SK-N-SH (cell line): ENCODE results near the gene CRYBA2. TPM values are rescaled to one million over a fixed set of nuclear protein-coding genes. Genes with fewer than 3 reads are reported as not detected.

Experiments
- CTCF ChIA-PET: fragments of 300-600, 350-600 bp; formaldehyde crosslinking; extraction: SDS; loops from one replicate; lab custom pipeline; 2021; lab: Yijun Ruan, JAX
- POLR2A ChIA-PET: fragments of 350-600 bp; sonication (Branson Sonifier 250); formaldehyde crosslinking; extraction: SDS; loops from one replicate; lab custom pipeline; 2020; ENCODE audit warnings: antibody characterized with exemption, inconsistent platforms; lab: Yijun Ruan, JAX
- DNase-seq: peaks from one replicate; pipeline ENCODE4 v3.0.0; 2012
- H2AFZ ChIP-seq: fragments of 200-600 bp; sonication (generic); 2 replicates; pipeline ENCODE4 v1.8.1; 2016; ENCODE audit warnings: antibody characterized with exemption, mild to moderate bottlenecking, low read depth
- H3F3A ChIP-seq: fragments of 200-600 bp; sonication (generic); replicated peaks from 2 replicates; pipeline ENCODE3; 2016; ENCODE audit warnings: antibody characterized with exemption, mild to moderate bottlenecking; ENCODE audit not compliant: insufficient read depth
- H3K27ac ChIP-seq, 2 experiments: fragments of 200-500 bp in 1 of 2; fragments of 200-600 bp in 1 of 2; sonication (Bioruptor generic) in 1 of 2; sonication (generic), shearing (Covaris generic) in 1 of 2; 2 replicates each; pipeline versions ENCODE4 v1.5.1 to v1.6.1; 2014 to 2016; ENCODE audit warnings: low read depth in 2 of 2, inconsistent platforms in 1 of 2, low read length in 1 of 2, mild to moderate bottlenecking in 1 of 2, mixed read lengths in 1 of 2
- H3K27me3 ChIP-seq: fragments of 200-600 bp; sonication (generic), shearing (Covaris generic); 2 replicates; pipeline ENCODE4 v1.6.1; 2016; ENCODE audit warnings: mixed run types; ENCODE audit not compliant: insufficient read depth
- H3K36me3 ChIP-seq, 2 experiments: fragments of 200-500 bp in 1 of 2; fragments of 200-600 bp in 1 of 2; sonication (Bioruptor generic) in 1 of 2; sonication (generic) in 1 of 2; replicated peaks in 1 of 2; 2 replicates each; pipeline versions ENCODE3 to v1.5.1; 2014 to 2016; ENCODE audit warnings: low read length in 1 of 2, mild to moderate bottlenecking in 1 of 2; ENCODE audit not compliant: insufficient read depth in 2 of 2, control insufficient read depth in 1 of 2
- H3K4me1 ChIP-seq, 2 experiments: fragments of 200-500 bp in 1 of 2; fragments of 200-600 bp in 1 of 2; sonication (Bioruptor generic) in 1 of 2; sonication (generic), shearing (Covaris generic) in 1 of 2; 2 replicates each; pipeline versions ENCODE4 v1.5.1 to v1.6.1; 2014 to 2016; ENCODE audit warnings: low read depth in 1 of 2, low read length in 1 of 2, mixed run types in 1 of 2; ENCODE audit not compliant: insufficient read depth in 2 of 2, control insufficient read depth in 1 of 2
- H3K4me2 ChIP-seq: fragments of 200-600 bp; sonication (generic), shearing (Covaris generic); 2 replicates; pipeline ENCODE4 v1.6.1; 2017; ENCODE audit warnings: mixed run types
- H3K4me3 ChIP-seq, 2 experiments: fragments of 200-500 bp in 1 of 2; fragments of 200-600 bp in 1 of 2; sonication (Bioruptor generic) in 1 of 2; sonication (generic), shearing (Covaris generic) in 1 of 2; 2 replicates each; pipeline versions ENCODE4 v1.5.1 to v1.8.1; 2014 to 2016; ENCODE audit warnings: low read depth in 2 of 2, inconsistent platforms in 1 of 2, low read length in 1 of 2, mild to moderate bottlenecking in 1 of 2, mixed read lengths in 1 of 2, moderate library complexity in 1 of 2
- H3K79me2 ChIP-seq: fragments of 200-600 bp; sonication (generic); 2 replicates; pipeline ENCODE4 v1.8.1; 2017; ENCODE audit warnings: mild to moderate bottlenecking; ENCODE audit not compliant: insufficient read depth
- H3K9ac ChIP-seq: fragments of 200-600 bp; sonication (generic); 2 replicates; pipeline ENCODE4 v1.6.1; 2017; ENCODE audit warnings: mixed run types
- H3K9me2 ChIP-seq: fragments of 200-600 bp; sonication (generic); 2 replicates; pipeline ENCODE4 v1.6.1; 2017; ENCODE audit warnings: mixed run types
- H3K9me3 ChIP-seq: fragments of 200-600 bp; sonication (generic); 2 replicates; pipeline ENCODE4 v1.6.1; 2017; ENCODE audit warnings: mixed run types, mild to moderate bottlenecking, moderate library complexity
- H4K20me1 ChIP-seq: fragments of 200-600 bp; sonication (generic); 2 replicates; pipeline ENCODE4 v1.6.1; 2017; ENCODE audit warnings: mild to moderate bottlenecking, mixed run types; ENCODE audit not compliant: insufficient read depth
- CHD2 ChIP-seq: fragments of 150-350 bp; IDR thresholded peaks from 2 replicates; pipeline ENCODE4 v1.6.1; 2018; ENCODE audit warnings: low read length; ENCODE audit not compliant: partially characterized antibody
- ELF1 ChIP-seq: IDR thresholded peaks from 2 replicates; pipeline ENCODE4 v1.4.0; 2012
- FOSL2 ChIP-seq: IDR thresholded peaks from 2 replicates; pipeline ENCODE4 v1.4.0; 2012; ENCODE audit warnings: low read depth, mild to moderate bottlenecking, moderate library complexity, borderline replicate concordance
- FOXM1 ChIP-seq: IDR thresholded peaks from 2 replicates; pipeline ENCODE4 v1.4.0; 2012; ENCODE audit warnings: low read depth, mild to moderate bottlenecking
- GATA2 ChIP-seq: sonication (generic); formaldehyde crosslinking; IDR thresholded peaks from 2 replicates; pipeline ENCODE4 v1.5.0; 2020; ENCODE audit warnings: mild to moderate bottlenecking, missing genetic modification reagents
- MEF2A ChIP-seq: IDR thresholded peaks from 2 replicates; pipeline ENCODE4 v1.4.0; 2012; ENCODE audit warnings: low read depth, borderline replicate concordance
- MXI1 ChIP-seq: IDR thresholded peaks from 2 replicates; pipeline ENCODE4 v1.6.1; 2012; ENCODE audit warnings: mild to moderate bottlenecking, low read depth, low read length, improper control_type of control experiment
- PBX3 ChIP-seq: IDR thresholded peaks from 2 replicates; pipeline ENCODE4; 2012
- RAD21 ChIP-seq: IDR thresholded peaks from 2 replicates; pipeline ENCODE4 v1.6.1; 2012; ENCODE audit warnings: mild to moderate bottlenecking, low read length
- RCOR1 ChIP-seq: fragments of 150-350 bp; IDR thresholded peaks from 2 replicates; pipeline ENCODE4 v1.6.1; 2017; ENCODE audit warnings: antibody characterized with exemption, low read length
- RFX5 ChIP-seq: IDR thresholded peaks from 2 replicates; pipeline ENCODE4 v1.6.1; 2012; ENCODE audit warnings: mild to moderate bottlenecking, improper control_type of control experiment, low read length
- RXRA ChIP-seq: IDR thresholded peaks from 2 replicates; pipeline ENCODE4 v1.4.0; 2012; ENCODE audit warnings: low read depth, mild to moderate bottlenecking, borderline replicate concordance
- SIN3A ChIP-seq: IDR thresholded peaks from 2 replicates; pipeline ENCODE4 v1.6.1; 2012; ENCODE audit warnings: low read depth, mild to moderate bottlenecking, low read length, moderate library complexity, borderline replicate concordance
- TAF1 ChIP-seq: IDR thresholded peaks from 2 replicates; pipeline ENCODE4 v1.6.1; 2012; ENCODE audit warnings: low read depth, mild to moderate bottlenecking, low read length, moderate library complexity, borderline replicate concordance
- TCF12 ChIP-seq: IDR thresholded peaks from 2 replicates; pipeline ENCODE4 v1.4.0; 2012
- TEAD4 ChIP-seq: IDR thresholded peaks from 2 replicates; pipeline ENCODE4 v1.4.0; 2012; ENCODE audit warnings: mild to moderate bottlenecking, borderline replicate concordance; ENCODE audit not compliant: insufficient read depth
- YY1 ChIP-seq: IDR thresholded peaks from 2 replicates; pipeline ENCODE4 v1.4.0; 2012; ENCODE audit warnings: low read depth, mild to moderate bottlenecking
- WGBS: methylation state at CpG from one replicate; pipeline ENCODE4 v1.1.6; 2017; ENCODE audit warnings: low lambda C conversion rate; 5-methylcytosine and 5-hydroxymethylcytosine counted together
- polyA plus RNA-seq, 3 experiments: library from polyadenylated mRNA; depleted of rRNA; stranded (reverse); fragments of >200 nt; gene quantifications; 2 replicates each; pipeline ENCODE4 v1.2.3, GENCODE V29; 2012

Gene CRYBA2
- polyA plus RNA-seq, 1 of the 3 experiments (the other 2 are of a cell fraction) = not detected

GRCh38 chr2:219032051-219032745, 39.0 kb upstream of the CRYBA2 start:
- Histone ChIP-seq H3K27me3 (peaks cover 5% of the 10 kb centered on the region; the same call in 1 of the 2 replicates), H3F3A (no peaks in the 10 kb centered on the region), H3K79me2 (no peaks in the 10 kb centered on the region), H2AFZ (no peak overlapping the region), H3K27ac (no peak overlapping the region), H3K9me2 (no peaks in the 10 kb centered on the region), H3K36me3 (no peaks in the 10 kb centered on the region), H3K4me2 (no peak overlapping the region), H4K20me1 (no peaks in the 10 kb centered on the region), H3K9me3 (no peaks in the 10 kb centered on the region), H3K4me3 (no peak overlapping the region), H3K4me1 (peaks cover 0 to 5% of the 10 kb centered on the region in 2 experiments; a peak in 1 of 4 replicates), H3K9ac (no peak overlapping the region)
- WGBS = 75% methylated on average over 21 of the region's 23 CpGs
- ChIA-PET POLR2A (no interaction called here), CTCF (interaction anchor here (0.8 to 10.9 kb wide), 6 partner anchors 13 to 122 kb away, joined by 3 to 238 read pairs (median 70); partner anchors contain the start of gene IHH)
- no peak for TF ChIP-seq FOXM1
- TF ChIP-seq TAF1 = no peak
- TF ChIP-seq RFX5 = no peak
- no peak for DNase-seq

- no peak for TF ChIP-seq PBX3
- CTCF ChIA-PET = interaction anchor here (0.8 to 10.9 kb wide), 18 partner anchors 9 to 179 kb away, joined by 3 to 238 read pairs (median 25); partner anchors contain the start of genes CFAP65, IHH and NHEJ1
- POLR2A ChIA-PET = no interaction called here
These were observed 38.0 kb upstream of the CRYBA2 start for GRCh38 chr2:219031005-219031738.

GRCh38 chr2:219030177-219030940, 37.1 kb upstream of the CRYBA2 start:
- H3K36me3 ChIP-seq = no peaks in the 10 kb centered on the region
- no peaks in the 10 kb centered on the region for H3K9me2 ChIP-seq
- H4K20me1 ChIP-seq = no peaks in the 10 kb centered on the region
- no peaks in the 10 kb centered on the region for H3K79me2 ChIP-seq
- H3K4me1 ChIP-seq = peaks cover 0 to 5% of the 10 kb centered on the region in 2 experiments; a peak in 1 of 4 replicates
- DNase-seq = no peak
- no peak overlapping the region for H2AFZ ChIP-seq
- TF ChIP-seq ELF1 = no peak
- TF ChIP-seq CHD2 = no peak
- TF ChIP-seq GATA2 = no peak
- TF ChIP-seq YY1 = no peak
- TF ChIP-seq FOXM1 = no peak
- TF ChIP-seq RXRA = no peak
- TF ChIP-seq TAF1 = no peak
- TF ChIP-seq RCOR1 = no peak
- TF ChIP-seq SIN3A = no peak
- TF ChIP-seq TCF12 = no peak
- TF ChIP-seq MXI1 = no peak
- TF ChIP-seq RAD21 = no peak
- no peak for TF ChIP-seq RFX5
- TF ChIP-seq FOSL2 = no peak
- TF ChIP-seq TEAD4 = no peak
- no peak for TF ChIP-seq MEF2A
- TF ChIP-seq, all 33 proteins: peak for 0
- Histone ChIP-seq H3K4me2 (no peak overlapping the region), H3K9me3 (no peaks in the 10 kb centered on the region), H3K27me3 (peaks cover 18% of the 10 kb centered on the region; the same call in 1 of the 2 replicates), H3F3A (no peaks in the 10 kb centered on the region), H3K9ac (no peak overlapping the region), H3K4me3 (no peak overlapping the region), H3K27ac (no peak overlapping the region; a peak in 1 of 4 replicates)
- POLR2A ChIA-PET = interaction anchor here (0.5 to 1.7 kb wide), 4 partner anchors 33 to 89 kb away, joined by 3 to 5 read pairs (median 4); no protein-coding TSS in a partner anchor
- WGBS = 48% methylated on average over 14 of the region's 16 CpGs
- CTCF ChIA-PET = interaction anchor here (0.6 to 10.9 kb wide), 69 partner anchors 10 to 342 kb away, joined by 3 to 238 read pairs (median 6); partner anchors contain the start of genes ANKZF1, ATG9A, CFAP65 and FEV

More at GRCh38 chr2:219031005-219031738, 38.0 kb upstream of the CRYBA2 start:
- H3K4me1 ChIP-seq = peaks cover 0 to 5% of the 10 kb centered on the region in 2 experiments; a peak in 1 of 4 replicates
- no peak overlapping the region for H2AFZ ChIP-seq
- H3F3A ChIP-seq = no peaks in the 10 kb centered on the region
- H3K79me2 ChIP-seq = no peaks in the 10 kb centered on the region
- no peak for DNase-seq
- H3K27ac ChIP-seq = no peak overlapping the region
- WGBS = 70% methylated on average over 10 of the region's 21 CpGs
- H3K9me3 ChIP-seq = no peaks in the 10 kb centered on the region
- H3K4me3 ChIP-seq = no peak overlapping the region
- H3K36me3 ChIP-seq = no peaks in the 10 kb centered on the region
- H3K27me3 ChIP-seq = peaks cover 10% of the 10 kb centered on the region; the same call in 1 of the 2 replicates
- no peak overlapping the region for H3K9ac ChIP-seq
- H3K9me2 ChIP-seq = no peaks in the 10 kb centered on the region
- H4K20me1 ChIP-seq = no peaks in the 10 kb centered on the region
- H3K4me2 ChIP-seq = no peak overlapping the region
